HG03432 (cell line): Measurements from ENCODE around the gene PINLYP.
"Not testable (repeated sequence)": the region's sequence is repeated elsewhere in the genome, so short reads cannot be mapped to it uniquely, and the experiment has no call there.

Experiments
- ATAC-seq: cut with Tn5 transposase; IDR thresholded peaks from one replicate; pipeline ENCODE4 v1.9.1; 2021; ENCODE audit warnings: mild to moderate bottlenecking, moderate library complexity; ENCODE audit not compliant: unreplicated experiment

The PINLYP gene

DNA sequence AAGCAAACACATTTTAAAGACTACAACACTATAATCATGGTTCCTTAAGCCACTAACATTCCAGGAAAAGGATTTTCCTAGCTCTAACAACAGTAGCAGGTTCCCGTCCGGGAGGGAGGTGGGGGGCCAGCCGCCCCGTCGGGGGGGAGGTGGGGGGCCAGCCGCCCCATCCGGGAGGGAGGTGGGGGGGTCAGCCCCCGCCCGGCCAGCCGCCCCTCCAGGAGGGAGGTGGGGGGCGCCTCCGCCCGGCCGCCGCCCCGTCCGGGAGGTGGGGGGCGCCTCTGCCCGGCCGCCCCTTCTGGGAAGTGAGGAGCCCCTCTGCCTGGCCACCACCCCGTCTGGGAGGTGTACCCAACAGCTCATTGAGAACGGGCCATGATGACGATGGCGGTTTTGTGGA lies 27.7 kb upstream of the PINLYP start:
- not testable (repeated sequence) for ATAC-seq

DNA sequence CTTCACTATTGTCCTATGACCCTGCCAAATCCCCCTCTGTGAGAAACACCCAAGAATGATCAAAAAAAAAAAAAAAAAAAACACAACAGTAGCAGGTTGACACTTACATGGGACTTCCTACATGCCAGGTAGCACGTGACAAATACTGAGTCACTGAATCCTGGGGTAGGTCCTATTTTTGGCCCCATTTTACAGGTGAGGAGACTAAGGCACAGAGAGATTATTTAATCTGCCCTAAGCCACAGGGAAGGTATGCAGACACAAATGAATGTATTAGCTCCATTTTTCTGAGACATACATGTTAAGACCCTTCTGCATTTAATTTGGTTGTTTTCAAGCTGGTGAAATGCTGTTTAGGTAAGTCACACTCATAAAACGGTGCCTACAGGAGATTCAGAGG lies 26.9 kb upstream of the PINLYP start:
- no peak for ATAC-seq

DNA sequence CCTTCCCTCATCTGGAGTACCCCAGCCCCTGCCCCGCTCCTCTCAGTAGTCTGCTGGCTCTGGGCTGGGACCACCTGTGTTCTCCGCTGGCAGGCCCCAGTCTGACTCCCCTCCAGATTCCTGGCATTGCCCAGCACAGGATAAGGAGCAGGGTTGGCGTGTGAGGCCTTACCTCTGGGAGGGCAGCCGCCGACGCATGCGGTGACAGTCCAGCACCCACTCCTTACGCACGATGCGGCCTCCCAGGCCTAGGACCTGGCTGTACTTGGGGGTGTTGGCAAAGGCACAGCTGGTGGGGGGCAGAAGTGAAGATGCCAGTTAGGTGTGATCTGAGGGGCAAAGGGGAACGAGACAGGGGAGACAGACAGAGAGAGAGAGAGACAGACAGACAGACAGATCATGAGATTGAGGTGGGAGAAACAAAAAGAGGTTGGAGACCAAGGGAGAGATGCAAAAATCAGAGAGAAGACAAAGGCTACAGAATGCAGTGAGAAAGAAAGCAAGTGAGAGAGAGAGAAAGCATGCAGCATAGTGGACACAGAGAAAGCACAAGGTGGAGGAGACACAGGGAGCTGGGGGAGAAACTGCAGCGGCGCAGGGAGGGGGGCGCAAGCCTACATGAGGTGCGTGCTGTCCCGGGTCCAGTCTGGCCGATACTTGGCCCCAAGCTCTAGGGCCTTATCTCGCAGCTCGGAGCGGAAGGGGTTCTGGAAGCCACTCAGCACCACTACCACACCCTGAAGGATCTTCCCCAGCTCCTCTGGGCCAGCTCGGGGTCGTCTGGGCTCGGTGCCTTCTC lies 24.0 kb upstream of the PINLYP start:
- no peak for ATAC-seq

DNA sequence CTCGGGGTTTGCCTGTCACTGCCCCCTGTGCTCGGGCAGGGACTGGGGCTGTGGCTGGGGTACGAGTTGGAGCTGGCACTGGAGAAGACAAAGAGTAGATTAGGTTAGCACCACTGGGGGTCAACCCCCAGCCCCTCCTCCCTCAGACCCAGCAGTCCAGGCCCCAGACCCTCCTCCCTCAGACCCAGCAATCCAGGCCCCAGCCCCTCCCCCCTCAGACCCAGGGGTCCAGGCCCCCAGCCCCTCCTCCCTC lies 23.5 kb upstream of the PINLYP start:
- ATAC-seq, result no peak

DNA sequence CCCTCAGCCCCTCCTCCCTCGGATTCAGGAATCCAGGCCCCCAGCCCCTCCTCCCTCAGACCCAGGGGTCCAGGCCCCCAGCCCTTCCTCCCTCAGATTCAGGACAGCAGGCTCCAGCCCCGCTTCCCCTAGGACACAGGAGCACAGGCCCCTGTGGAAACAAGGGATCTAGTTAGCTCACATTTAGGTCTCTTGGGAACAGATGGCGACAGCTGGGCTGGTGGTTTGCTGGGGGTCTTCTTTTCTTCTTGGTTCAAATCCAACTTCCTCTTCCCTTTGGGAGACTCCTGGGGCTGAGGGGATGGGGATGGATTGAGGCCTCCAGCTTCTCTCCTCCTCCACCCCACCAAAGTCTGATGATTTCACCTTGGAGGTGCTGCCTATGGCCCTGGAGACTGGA lies 23.0 kb upstream of the PINLYP start:
- ATAC-seq, result no peak

DNA sequence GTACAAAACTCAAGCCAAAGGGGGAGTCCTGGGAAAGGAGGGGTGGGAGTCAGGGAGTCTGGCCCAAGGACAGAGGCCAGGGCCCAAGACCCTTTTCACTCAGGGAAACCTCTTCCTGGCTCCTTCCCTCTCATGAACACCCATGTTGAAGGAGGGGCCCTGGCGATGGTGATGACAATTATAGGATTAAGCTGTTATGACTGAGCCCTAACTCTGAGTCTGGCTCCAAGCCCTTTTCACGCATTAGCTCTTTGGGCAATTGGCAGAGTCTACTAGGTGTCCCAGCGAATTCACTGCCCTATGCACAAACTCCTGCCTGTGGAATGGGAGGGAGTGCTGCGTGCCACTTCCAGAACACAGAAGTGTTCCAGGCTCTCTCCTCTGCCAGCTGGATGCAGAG lies 21.9 kb upstream of the PINLYP start:
- no peak for ATAC-seq

DNA sequence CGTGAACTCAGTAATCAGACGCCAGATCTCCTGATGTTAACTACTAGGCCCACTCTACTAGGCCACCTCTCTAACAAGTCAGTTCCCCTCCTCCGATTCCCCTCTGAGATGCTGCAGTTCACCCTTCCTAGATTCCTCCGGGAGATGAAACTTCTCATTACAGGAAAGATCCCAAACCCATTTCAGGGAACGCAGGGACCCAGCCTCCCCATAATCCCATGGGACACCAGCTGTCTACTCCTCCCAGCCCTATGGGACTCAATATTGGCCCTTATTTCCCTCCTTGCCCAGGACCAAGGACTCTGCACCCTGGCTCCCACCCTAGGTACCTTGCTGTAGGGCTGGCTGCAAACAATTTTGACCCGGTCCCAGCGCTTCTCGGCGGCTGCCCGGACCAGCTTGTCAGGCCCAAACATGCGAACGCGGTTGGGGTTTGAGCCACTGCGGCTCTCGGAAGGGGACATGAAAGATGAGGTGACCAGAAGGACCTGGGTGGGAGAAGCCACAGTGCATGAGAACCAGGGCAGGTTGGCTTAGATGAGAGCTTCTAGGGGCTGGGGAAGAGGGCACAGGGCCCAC lies 21.2 kb upstream of the PINLYP start:
- ATAC-seq, result no peak

DNA sequence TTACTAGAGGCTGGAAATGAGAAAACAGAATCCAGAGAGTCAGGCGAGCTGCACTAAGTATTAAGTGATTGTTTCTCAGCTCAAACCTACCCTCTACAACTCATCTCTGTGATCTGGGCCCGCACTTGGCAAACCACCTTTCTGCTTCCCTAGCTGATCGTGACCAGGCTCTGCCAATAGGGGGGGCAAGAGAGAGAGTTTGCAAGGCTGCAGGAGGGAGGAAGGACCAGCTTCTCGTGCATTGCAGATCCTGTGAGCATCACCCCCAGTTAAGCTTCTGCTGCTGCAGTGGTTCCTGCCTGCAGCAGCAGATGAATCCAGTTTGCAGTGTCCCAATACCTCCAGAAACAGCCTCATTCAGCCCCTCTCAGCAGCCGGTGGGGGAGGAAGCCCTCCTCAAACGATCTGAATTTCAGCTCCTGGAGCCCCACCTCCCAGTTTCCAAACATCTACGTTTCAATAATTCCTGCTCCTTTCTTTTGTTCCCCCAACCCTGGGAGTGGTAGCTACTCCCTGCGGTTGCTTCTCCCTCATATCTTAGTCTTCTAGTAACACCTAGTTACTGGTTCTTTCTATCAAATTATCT lies 20.3 kb upstream of the PINLYP start:
- no peak for ATAC-seq

DNA sequence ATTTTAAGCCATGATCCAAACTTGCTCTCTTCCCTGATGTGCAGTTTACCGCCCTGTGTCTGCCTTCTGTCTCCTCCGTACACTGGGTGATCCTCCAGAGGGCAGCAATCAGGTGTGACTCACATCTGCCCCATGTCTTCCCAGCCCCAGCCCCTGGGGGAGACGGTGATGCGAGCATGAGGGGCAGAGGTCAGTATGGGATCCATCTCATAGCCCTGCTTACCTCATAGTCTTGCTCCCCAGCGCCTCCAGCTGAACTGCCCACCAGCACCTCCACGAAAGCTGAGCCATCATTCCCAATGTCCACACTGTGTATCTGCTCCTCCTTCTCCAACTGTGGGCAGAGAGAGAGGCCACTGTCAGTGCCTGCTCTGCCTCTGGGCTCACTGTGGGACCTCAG lies 14.9 kb upstream of the PINLYP start:
- no peak for ATAC-seq

DNA sequence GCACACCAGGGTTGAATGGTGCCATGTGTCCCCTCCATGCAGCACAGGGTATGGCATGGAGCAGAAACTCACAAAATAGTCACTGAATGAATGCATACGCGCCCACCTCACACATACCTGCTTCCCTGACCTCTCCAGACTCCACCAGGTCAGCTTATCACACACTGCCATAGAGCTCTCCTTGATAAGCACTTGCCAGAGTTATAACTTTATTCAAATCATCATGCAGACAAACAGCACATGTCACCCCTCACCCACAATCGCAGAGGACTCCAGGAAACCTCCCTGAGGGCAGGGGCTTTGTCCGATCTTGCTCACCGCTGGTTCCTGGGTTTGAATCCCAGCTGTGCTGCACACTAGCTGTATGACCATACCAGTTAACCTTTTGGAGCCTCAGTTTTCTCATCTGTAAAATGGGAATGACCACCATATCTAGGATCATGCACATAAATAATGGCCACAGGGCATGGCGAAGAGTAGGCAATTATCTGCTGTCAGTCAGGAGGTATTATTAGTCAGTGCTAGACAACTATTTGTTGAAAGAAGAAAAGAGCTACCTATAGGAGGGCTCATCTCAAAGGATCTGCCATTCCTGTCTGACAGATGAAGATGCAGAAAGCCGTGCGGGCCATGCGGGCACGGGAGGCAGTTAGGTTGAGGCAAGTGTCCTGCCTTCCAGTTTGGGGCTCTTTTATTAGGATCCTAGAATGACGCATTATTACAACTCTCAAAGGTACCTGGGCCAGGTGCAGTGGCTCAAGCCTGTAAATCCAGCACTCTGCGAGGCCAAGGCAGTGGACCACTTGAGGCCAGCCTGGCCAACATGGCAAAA lies 14.2 kb upstream of the PINLYP start:
- no peak for ATAC-seq

DNA sequence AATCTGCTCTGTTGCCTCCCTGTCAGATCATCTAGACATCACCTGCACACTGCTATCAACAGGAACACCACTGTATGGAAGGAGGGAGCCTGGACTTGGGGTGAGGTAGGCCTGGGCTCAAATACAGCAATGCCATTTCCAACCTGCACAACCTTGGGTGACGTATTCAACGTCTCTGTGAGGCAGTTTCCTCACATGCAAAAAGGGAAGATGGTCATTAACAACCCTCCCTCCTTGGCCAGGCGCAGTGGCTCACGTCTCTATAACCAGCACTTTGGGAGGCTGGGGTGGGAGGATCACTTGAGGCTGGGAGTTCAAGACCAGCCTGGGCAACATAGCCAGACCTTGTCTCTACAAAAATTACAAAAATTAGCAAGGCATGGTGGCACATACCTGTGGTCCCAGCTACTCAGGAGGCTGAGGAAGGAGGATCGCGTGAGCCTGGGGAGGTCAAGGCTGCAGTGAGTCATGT lies 13.3 kb upstream of the PINLYP start:
- no peak for ATAC-seq

DNA sequence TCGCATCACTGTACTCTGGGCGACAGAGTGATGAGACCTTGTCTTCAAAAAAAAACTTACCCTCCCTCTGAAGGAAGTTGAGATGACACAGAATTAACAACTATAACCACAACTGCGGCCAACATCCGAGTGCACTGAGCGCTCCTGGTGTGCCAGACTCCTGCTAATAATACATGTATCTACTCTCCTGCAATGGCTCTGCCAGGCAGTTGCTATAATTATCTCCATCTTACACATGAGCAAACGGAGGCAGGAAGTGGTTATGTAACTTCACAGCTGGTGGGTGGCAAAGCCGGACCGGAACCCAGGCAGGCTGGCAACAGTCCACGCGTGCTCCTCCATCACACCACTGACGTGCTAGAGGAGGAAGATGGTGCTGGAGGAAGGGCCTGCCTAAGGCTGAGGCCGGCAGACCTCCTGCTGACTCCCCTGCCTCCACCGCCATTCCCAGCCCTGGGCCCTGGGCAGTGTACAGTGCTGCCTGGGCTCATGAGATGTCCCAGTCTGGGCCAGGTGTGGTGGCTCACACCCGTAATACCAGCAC lies 12.8 kb upstream of the PINLYP start:
- peak; percentile 77 for ATAC-seq

DNA sequence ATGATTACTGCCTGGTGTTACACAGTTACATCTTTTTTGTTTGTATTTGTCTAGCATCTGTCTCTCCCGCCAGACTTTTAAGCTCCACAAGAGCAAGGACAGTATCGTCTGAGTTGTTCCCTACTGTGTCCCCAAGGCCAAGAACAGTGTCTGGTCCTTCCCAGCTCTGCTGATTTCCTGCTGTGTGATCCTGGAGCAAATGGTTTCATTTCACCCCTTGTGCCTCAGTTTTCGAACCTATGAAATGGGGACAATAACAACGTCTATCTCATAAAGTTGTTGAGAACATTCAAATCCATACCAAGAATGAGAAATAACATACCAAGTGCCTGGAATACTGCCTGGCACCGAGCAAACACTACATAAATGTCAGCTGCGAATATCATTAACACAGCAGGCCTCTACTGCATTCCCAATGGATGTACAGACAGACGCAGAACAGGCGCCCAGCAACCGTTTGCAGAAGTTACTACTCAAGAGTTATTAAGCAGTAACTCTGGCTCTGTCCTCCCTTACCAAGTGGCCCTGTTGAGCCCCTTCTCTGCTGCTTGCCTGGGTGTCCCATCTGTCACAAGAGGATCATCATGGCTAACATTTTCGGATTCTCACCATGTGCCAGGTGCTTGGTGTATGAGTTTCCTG lies 11.7 kb upstream of the PINLYP start:
- ATAC-seq, result no peak

DNA sequence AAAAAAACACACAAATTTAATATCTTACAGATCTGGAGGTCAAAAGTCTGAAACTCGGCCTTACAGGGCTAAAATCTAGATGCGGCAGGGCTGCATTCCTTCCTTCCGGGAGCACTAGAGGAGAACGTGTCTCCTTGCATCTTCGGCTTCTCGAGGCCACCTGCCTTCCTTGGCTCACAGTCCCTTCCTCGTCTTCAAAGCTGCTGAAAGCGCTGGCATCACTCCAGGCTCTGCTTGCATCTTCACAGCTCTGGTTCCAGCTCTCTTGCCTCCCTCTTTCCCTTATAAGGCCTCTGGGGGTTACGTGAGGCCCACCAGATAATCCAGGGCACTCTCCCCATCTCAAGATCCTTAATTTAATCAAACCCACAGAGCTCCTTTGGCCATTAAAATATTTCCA lies 10.8 kb upstream of the PINLYP start:
- no peak for ATAC-seq

DNA sequence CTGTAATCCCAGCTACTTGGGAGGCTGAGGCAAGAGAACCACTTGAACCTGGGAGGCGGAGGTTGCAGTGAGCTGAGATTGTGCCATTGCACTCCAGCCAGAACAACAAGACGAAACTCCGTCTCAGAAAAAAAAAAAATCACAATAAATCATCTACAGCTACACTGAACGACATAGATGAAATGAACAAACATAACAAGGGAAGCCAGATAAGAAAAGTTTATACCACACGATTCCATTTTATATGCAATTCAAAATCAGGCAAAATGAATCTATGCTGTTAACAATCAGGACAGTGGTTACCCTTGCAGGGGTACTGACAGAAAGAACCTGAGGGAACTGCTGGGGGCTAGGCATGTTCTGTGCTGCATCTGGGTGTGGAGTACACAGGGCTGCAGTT lies 5.9 kb upstream of the PINLYP start:
- ATAC-seq, result no peak

DNA sequence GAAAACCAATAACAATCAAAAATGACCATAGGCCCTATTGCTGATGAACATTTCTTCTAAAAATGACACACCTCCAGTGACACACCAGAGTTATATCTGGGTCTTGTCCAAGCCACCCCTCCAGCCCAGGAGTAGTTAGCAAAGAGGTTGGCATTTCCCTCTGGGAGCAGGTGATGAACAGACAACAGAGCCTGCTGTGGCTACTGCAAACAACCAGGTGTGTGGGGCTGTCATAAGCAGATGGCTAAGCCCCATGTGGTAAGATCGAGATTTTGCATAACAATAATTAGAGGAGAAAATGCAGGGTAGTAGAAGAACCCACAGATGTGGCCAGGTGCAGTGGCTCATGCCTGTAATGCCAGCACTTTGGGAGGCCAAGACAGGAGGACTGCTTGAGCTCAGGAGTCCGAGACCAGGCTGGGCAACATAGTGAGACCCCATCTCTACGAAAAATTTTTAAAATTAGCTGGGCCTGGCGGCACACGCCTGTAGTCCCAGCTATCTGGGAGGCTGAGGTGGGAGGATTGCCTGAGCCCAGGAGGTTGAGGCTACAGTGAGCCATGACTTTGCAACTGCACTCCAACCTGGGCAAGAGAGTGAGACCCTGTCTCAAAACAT lies 5.3 kb upstream of the PINLYP start:
- no peak for ATAC-seq

DNA sequence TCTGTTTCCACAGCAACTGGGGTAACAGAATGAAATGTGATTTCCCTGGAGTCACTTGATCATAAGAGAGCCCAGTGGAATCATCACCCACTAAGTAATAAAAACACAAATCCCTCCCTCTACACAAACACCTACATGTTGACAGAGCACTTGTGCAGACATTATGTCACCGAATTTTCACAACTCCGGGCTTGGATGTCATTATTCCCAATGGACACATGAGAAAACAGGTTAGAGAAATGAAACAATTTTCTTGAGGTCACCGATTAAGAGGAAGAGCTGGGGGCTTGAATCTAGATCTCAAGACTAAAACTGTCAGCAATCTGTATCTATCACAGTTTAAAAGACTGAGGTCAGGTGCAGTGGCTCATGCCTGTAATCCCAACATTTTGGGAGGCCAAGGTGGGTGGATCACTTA lies 3.4 kb upstream of the PINLYP start:
- no peak for ATAC-seq

DNA sequence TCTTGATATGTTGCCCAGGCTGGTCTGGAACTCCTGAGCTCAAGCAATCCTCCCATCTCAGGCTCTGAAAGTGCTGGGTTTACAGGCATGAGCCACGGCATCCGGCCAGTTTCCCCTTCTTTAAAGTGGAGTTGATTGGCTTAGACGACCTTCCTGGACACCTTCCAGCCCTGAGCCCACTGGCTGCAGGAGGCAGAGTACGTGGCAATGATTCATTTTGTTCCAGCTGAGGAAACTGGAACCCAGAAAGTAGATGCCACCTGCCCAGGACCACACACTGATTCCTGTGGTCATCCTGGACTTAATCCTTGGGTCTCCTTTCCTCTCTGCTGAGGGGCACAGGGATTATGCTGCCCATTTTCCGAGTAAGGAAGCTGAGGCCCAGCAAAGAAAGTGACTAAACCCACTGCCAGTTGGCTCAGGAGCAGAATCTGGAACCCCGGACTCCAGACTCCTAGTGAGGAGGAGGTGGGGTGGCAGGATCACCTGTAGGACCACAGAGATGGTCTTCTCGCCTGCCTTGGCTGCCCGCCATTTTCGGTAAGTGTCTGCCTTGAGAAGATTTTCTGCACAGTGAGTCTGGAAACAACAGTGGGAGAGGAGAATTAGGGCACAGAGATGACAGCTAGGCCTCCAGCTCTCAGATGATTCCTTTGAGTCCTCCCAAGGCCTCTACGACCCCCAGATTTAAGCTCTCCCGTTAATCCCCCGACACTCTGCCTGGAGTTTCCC lies 1.0 kb upstream of the PINLYP start:
- no peak for ATAC-seq

DNA sequence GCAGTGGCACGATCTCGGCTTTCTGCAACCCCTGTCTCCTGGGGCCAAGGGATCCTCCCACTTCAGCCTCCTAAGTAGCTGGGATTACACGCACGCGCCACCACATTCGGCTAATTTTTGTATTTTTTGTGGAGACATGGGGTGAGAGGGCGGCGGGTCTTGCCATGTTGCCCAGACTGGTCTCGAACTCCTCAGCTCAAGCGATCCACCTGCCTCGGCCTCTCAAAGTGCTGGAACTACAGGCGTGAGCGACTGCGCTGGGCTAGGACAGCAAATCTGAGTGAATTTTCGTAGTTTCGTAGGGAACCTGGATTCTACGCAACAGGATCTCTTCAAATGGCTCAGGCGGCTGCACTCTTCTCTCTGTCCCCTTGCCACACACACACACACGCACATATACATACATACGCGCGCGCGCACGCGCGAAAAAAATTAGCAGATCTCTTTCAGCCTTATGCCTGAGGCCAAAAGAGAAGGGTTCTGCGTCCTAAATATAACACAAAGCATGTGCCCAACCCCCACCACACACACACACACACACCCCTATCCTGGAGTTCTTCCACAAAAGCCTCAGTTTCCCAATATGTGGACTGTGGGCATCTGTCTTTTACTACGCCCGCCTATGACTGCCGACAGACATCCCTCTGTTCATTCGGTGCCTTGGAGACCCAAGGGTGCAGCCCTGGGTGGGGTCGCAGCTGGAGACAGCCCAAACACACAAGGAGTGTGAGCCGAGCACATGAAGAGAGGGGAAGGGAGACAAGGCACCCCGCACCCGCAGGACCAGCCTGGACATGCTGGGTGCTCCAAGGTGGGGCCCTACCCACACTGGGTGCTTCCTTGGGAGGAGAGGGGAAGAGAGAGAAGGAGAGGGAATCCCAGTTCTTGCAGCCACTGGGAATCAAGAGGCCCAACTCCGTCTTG lies 616 bp downstream of the PINLYP start:
- ATAC-seq, result no peak
